H1 (cell line): Measurements from ENCODE around the gene FKRP. TPM values are rescaled to one million over a fixed set of nuclear protein-coding genes. Genes with fewer than 3 reads are reported as not detected.

Experiments
- CTCF ChIA-PET: fragments of 300-600 bp; sonication (Branson Sonifier 250); formaldehyde crosslinking; loops from one replicate; lab custom pipeline; 2021; ENCODE audit not compliant: partially characterized antibody; lab: Charles Lee
- POLR2A ChIA-PET: fragments of 300-600 bp; sonication (Branson Sonifier 250); formaldehyde crosslinking; loops from one replicate; lab custom pipeline; 2021; ENCODE audit warnings: inconsistent platforms; ENCODE audit not compliant: partially characterized antibody; lab: Charles Lee
- DNase-seq, 2 experiments: peaks; one replicate each; pipeline versions ENCODE4 v3.0.0 to v3.0.0-alpha.2; 2010 to 2022; ENCODE audit warnings: low spot score in 2 of 2, low read depth in 1 of 2, mixed read lengths in 1 of 2
- FAIRE-seq: peaks from 2 replicates; lab custom pipeline; 2011; peaks lifted over from hg19 to GRCh38; lab: Jason Lieb, UNC
- H2AFZ ChIP-seq: 2 replicates; pipeline ENCODE4 v1.8.1; 2012; ENCODE audit warnings: low read length, inconsistent platforms
- H2AK5ac ChIP-seq: 2 replicates; pipeline ENCODE4 v1.6.1; 2013; ENCODE audit warnings: low read depth, low read length
- H2BK120ac ChIP-seq: replicated peaks from 2 replicates; pipeline ENCODE3; 2013; ENCODE audit warnings: low read depth, low read length, inconsistent platforms
- H2BK12ac ChIP-seq: 2 replicates; pipeline ENCODE4 v1.6.1; 2013; ENCODE audit warnings: low read depth, low read length
- H2BK15ac ChIP-seq: 2 replicates; pipeline ENCODE4 v1.6.1; 2013; ENCODE audit warnings: low read length
- H2BK20ac ChIP-seq: 2 replicates; pipeline ENCODE4 v1.6.1; 2013; ENCODE audit warnings: low read length
- H2BK5ac ChIP-seq: 2 replicates; pipeline ENCODE4 v1.6.1; 2013; ENCODE audit warnings: low read depth, low read length
- H3K14ac ChIP-seq: 2 replicates; pipeline ENCODE4 v1.6.1; 2013; ENCODE audit warnings: inconsistent platforms; ENCODE audit not compliant: insufficient read length
- H3K18ac ChIP-seq: 2 replicates; pipeline ENCODE4 v1.6.1; 2013; ENCODE audit warnings: low read length; ENCODE audit errors: extremely low read depth
- H3K23ac ChIP-seq: 2 replicates; pipeline ENCODE4 v1.6.1; 2013; ENCODE audit warnings: inconsistent platforms; ENCODE audit not compliant: insufficient read length
- H3K23me2 ChIP-seq: 2 replicates; pipeline ENCODE4 v1.6.1; 2013; ENCODE audit warnings: low read depth, low read length
- H3K27ac ChIP-seq: 2 replicates; pipeline ENCODE4 v1.6.1; 2011; ENCODE audit warnings: low read depth, low read length, inconsistent platforms
- H3K27me3 ChIP-seq, 4 experiments: replicated peaks in 1 of 4; 1 replicate in 1 of 4; 2 replicates in 3 of 4; pipeline versions ENCODE4 v1.6.1 to v1.8.1; 2011 to 2013; ENCODE audit warnings: low read length in 3 of 4, mild to moderate bottlenecking in 3 of 4, inconsistent platforms in 2 of 4, mixed read lengths in 2 of 4, moderate library complexity in 1 of 4; ENCODE audit not compliant: control insufficient read depth in 3 of 4, insufficient read depth in 3 of 4; ENCODE audit errors: extremely low read depth in 1 of 4
- H3K36me3 ChIP-seq, 4 experiments: 2 replicates each; pipeline versions ENCODE4 v1.6.1 to v1.8.1; 2011 to 2013; ENCODE audit warnings: mild to moderate bottlenecking in 4 of 4, low read length in 3 of 4, moderate library complexity in 2 of 4, control low read depth in 1 of 4, inconsistent platforms in 1 of 4; ENCODE audit not compliant: insufficient read depth in 4 of 4, control insufficient read depth in 2 of 4
- H3K4ac ChIP-seq: replicated peaks from 2 replicates; pipeline ENCODE3; 2013; ENCODE audit warnings: low read length, low read depth, mixed read lengths, inconsistent platforms; ENCODE audit not compliant: insufficient read length
- H3K4me1 ChIP-seq, 4 experiments: replicated peaks in 1 of 4; 1 replicate in 1 of 4; 2 replicates in 3 of 4; pipeline versions ENCODE4 v1.6.1 to v1.8.1; 2011 to 2013; ENCODE audit warnings: low read length in 3 of 4, inconsistent platforms in 2 of 4, mixed read lengths in 1 of 4; ENCODE audit not compliant: insufficient read depth in 4 of 4, control insufficient read depth in 3 of 4
- H3K4me2 ChIP-seq, 2 experiments: 2 replicates each; pipeline versions ENCODE4 v1.6.1 to v1.8.1; 2011 to 2013; ENCODE audit warnings: low read depth in 2 of 2, low read length in 2 of 2, control low read depth in 1 of 2, inconsistent platforms in 1 of 2, mild to moderate bottlenecking in 1 of 2; ENCODE audit not compliant: insufficient read depth in 1 of 2
- H3K4me3 ChIP-seq, 4 experiments: fragments of 200-600, 300-600 bp in 1 of 4; sonication (generic), shearing (Covaris generic), sonication (Bioruptor Twin) in 1 of 4; 2 replicates each; pipeline versions ENCODE4 v1.5.1 to v1.8.1; 2011 to 2016; ENCODE audit warnings: low read length in 4 of 4, low read depth in 3 of 4, control low read depth in 2 of 4, inconsistent platforms in 2 of 4, mild to moderate bottlenecking in 2 of 4, mixed read lengths in 1 of 4, moderate library complexity in 1 of 4; ENCODE audit not compliant: insufficient read depth in 2 of 4; ENCODE audit errors: extremely low read depth in 1 of 4
- H3K56ac ChIP-seq: replicated peaks from 2 replicates; pipeline ENCODE3; 2013; ENCODE audit warnings: low read depth, mild to moderate bottlenecking, mixed read lengths, low read length, inconsistent platforms; ENCODE audit not compliant: insufficient read length
- H3K79me1 ChIP-seq: 2 replicates; pipeline ENCODE4 v1.6.1; 2013; ENCODE audit warnings: low read depth, low read length, control low read depth
- H3K79me2 ChIP-seq, 2 experiments: 2 replicates each; pipeline versions ENCODE4 v1.6.1 to v1.8.1; 2012 to 2013; ENCODE audit warnings: low read length in 2 of 2, mild to moderate bottlenecking in 2 of 2, inconsistent platforms in 1 of 2; ENCODE audit not compliant: insufficient read depth in 2 of 2, control insufficient read depth in 1 of 2
- H3K9ac ChIP-seq, 4 experiments: replicated peaks in 1 of 4; 1 replicate in 1 of 4; 2 replicates in 3 of 4; pipeline versions ENCODE4 v1.6.1 to v1.8.1; 2011 to 2013; ENCODE audit warnings: low read depth in 3 of 4, low read length in 3 of 4, control low read depth in 2 of 4, mild to moderate bottlenecking in 2 of 4, moderate library complexity in 2 of 4, inconsistent platforms in 1 of 4; ENCODE audit errors: extremely low read depth in 1 of 4
- H3K9me3 ChIP-seq, 2 experiments: 2 replicates each; pipeline versions ENCODE4 v1.6.1 to v1.8.1; 2012 to 2013; ENCODE audit warnings: mild to moderate bottlenecking in 2 of 2, moderate library complexity in 2 of 2, control low read depth in 1 of 2, inconsistent platforms in 1 of 2, low read depth in 1 of 2, low read length in 1 of 2, mixed read lengths in 1 of 2; ENCODE audit not compliant: insufficient read depth in 2 of 2
- H4K20me1 ChIP-seq, 2 experiments: replicated peaks in 1 of 2; 2 replicates each; pipeline versions ENCODE3 to v1.8.1; 2011 to 2013; ENCODE audit warnings: inconsistent platforms in 2 of 2, low read length in 2 of 2, mild to moderate bottlenecking in 1 of 2; ENCODE audit not compliant: insufficient read depth in 2 of 2, control insufficient read depth in 1 of 2
- H4K5ac ChIP-seq: 2 replicates; pipeline ENCODE4 v1.6.1; 2013; ENCODE audit warnings: low read length, low read depth, mixed read lengths, inconsistent platforms; ENCODE audit not compliant: insufficient read length
- H4K8ac ChIP-seq: 2 replicates; pipeline ENCODE4 v1.8.0; 2013; ENCODE audit warnings: mild to moderate bottlenecking, moderate library complexity, low read length, inconsistent platforms; ENCODE audit not compliant: insufficient read depth; ENCODE audit errors: extremely low read depth
- H4K91ac ChIP-seq: replicated peaks from 2 replicates; pipeline ENCODE3; 2013; ENCODE audit warnings: low read length, mixed read lengths, inconsistent platforms; ENCODE audit not compliant: insufficient read length
- BCL11A ChIP-seq, 2 experiments: IDR thresholded peaks; one replicate each; pipeline ENCODE4 v1.6.1; 2011; ENCODE audit warnings: low read depth in 2 of 2, low read length in 2 of 2, mild to moderate bottlenecking in 2 of 2
- CBX8 ChIP-seq: fragments of 300-800, 300-1000 bp; sonication (generic); IDR thresholded peaks from 2 replicates; pipeline ENCODE4 v1.7.1; 2016; ENCODE audit warnings: low read depth, low read length, borderline replicate concordance
- NANOG ChIP-seq: IDR thresholded peaks from 2 replicates; pipeline ENCODE4 v1.6.1; 2011; ENCODE audit warnings: low read length, low read depth, mild to moderate bottlenecking, inconsistent platforms; ENCODE audit not compliant: insufficient read depth, poor library complexity, severe bottlenecking
- POLR2AphosphoS5 ChIP-seq: IDR thresholded peaks from 2 replicates; pipeline ENCODE4 v1.6.1; 2011; ENCODE audit warnings: low read depth, low read length
- WGBS, 2 experiments: shearing (Covaris generic) in 1 of 2; methylation state at CpG; one replicate each; pipeline versions ENCODE4 v1.1.6 to v1.1.7; 2013 to 2015; ENCODE audit warnings: low lambda C conversion rate in 2 of 2, mixed read lengths in 2 of 2, inconsistent platforms in 1 of 2, low coverage in 1 of 2, missing lambda C conversion rate in 1 of 2; ENCODE audit not compliant: insufficient replicate concordance in 2 of 2, insufficient coverage in 1 of 2, insufficient read length in 1 of 2; ENCODE audit errors: extremely low coverage in 1 of 2, missing lambda C conversion rate in 1 of 2; 5-methylcytosine and 5-hydroxymethylcytosine counted together
- polyA plus RNA-seq, 7 experiments: library from polyadenylated mRNA; depleted of rRNA in 3 of 7; stranded (reverse) in 5 of 7; unstranded in 2 of 7; fragments of >200 nt in 5 of 7; fragments of 200-250 nt in 2 of 7; gene quantifications; 1 replicate in 5 of 7; 2 replicates in 1 of 7; 4 replicates in 1 of 7; pipeline versions ENCODE4 v1.2.1 to v1.2.3, GENCODE V29; 2011 to 2013; ENCODE audit warnings: missing spikeins in 2 of 7, mixed read lengths in 2 of 7
- total RNA-seq: library from RNA; stranded (reverse); fragmentation: NEBNext Ultra II Directional; extraction: Animal tissue kit (Norgen Biotek cat#: 25700); gene quantifications from 2 replicates; pipeline ENCODE4 v1.2.1, GENCODE V29; 2021
- TF ChIP-seq, protein P1 (sequence below): IDR thresholded peaks from 2 replicates; pipeline ENCODE4 v1.6.1; 2012; ENCODE audit warnings: inconsistent platforms

Gene FKRP
- total and polyA plus RNA-seq, 2 of the 8 experiments (the other 6 are each of a cell fraction or from before 2014, with no cell fraction given) = 17.1 to 24.4 TPM

- H2AFZ ChIP-seq = no peak overlapping the region
- H4K8ac ChIP-seq = no peak overlapping the region; the same call in 1 of the 2 replicates
- H4K91ac ChIP-seq = no peak overlapping the region
- H2BK5ac ChIP-seq = no peak overlapping the region
- H3K9me3 ChIP-seq = no peaks in the 10 kb centered on the region; a peak in 1 of 4 replicates
- no peak overlapping the region for H3K27ac ChIP-seq
- H2BK12ac ChIP-seq = no peak overlapping the region
- H3K79me1 ChIP-seq = no peaks in the 10 kb centered on the region
- 97% methylated on average over 71 of the region's 86 CpGs; no CpG with 5 or more reads in 1 of the 2 experiments for WGBS, 2 experiments
- H3K14ac ChIP-seq = no peak overlapping the region
- no peak for FAIRE-seq
- no peak overlapping the region for H3K9ac ChIP-seq
- no peak overlapping the region for H2BK20ac ChIP-seq
- H4K20me1 ChIP-seq = peaks cover 6 to 13% of the 10 kb centered on the region in 2 experiments
- peaks cover 0 to 5% (median 0%) of the 10 kb centered on the region in 4 experiments; a peak in 4 of 7 replicates for H3K4me1 ChIP-seq
- H3K23me2 ChIP-seq = no peaks in the 10 kb centered on the region
- H3K4me2 ChIP-seq = no peak overlapping the region
- no peaks in the 10 kb centered on the region for H3K79me2 ChIP-seq
- H3K4me3 ChIP-seq = no peak overlapping the region
- peaks cover 0 to 20% (median 5%) of the 10 kb centered on the region in 4 experiments; a peak in 5 of 8 replicates for H3K36me3 ChIP-seq
- H2BK15ac ChIP-seq = no peak overlapping the region
- no peaks in the 10 kb centered on the region for H3K27me3 ChIP-seq
- H3K56ac ChIP-seq = no peak overlapping the region
- no peak overlapping the region for H2AK5ac ChIP-seq
- H2BK120ac ChIP-seq = no peak overlapping the region
- no peak overlapping the region for H4K5ac ChIP-seq
- POLR2A ChIA-PET = interaction anchor here (0.6 to 3.6 kb wide), 8 partner anchors 11 to 63 kb away, joined by 3 to 16 read pairs (median 4); partner anchors contain the start of genes FKRP and SLC1A5
- H3K4ac ChIP-seq = no peak overlapping the region
- TF ChIP-seq CBX8 = no peak
- TF ChIP-seq, protein P1, sequence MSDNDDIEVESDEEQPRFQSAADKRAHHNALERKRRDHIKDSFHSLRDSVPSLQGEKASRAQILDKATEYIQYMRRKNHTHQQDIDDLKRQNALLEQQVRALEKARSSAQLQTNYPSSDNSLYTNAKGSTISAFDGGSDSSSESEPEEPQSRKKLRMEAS = no peak
- no peak for TF ChIP-seq BCL11A (IDR thresholded peaks at IDR 0.05; ENCODE audit: low read depth in 2 of 2, low read length in 2 of 2)
- no peak for TF ChIP-seq POLR2AphosphoS5
- TF ChIP-seq NANOG = no peak
- CTCF ChIA-PET = interaction anchor here (0.6 to 12.2 kb wide), 13 partner anchors 13 to 1864 kb away, joined by 3 to 176 read pairs (median 4); no protein-coding TSS in a partner anchor
- no peak for DNase-seq
- no peak overlapping the region for H3K23ac ChIP-seq
- no peak overlapping the region for H3K18ac ChIP-seq
Observed at GRCh38 chr19:46755853-46756543, 10.1 kb downstream of the FKRP start.
